MM.1S (cell line): Measurements from ENCODE around the gene GAREM1.

Experiments used
- EZH2 ChIP-seq: fragments of 300-600 bp; sonication (generic); optimal IDR thresholded peaks from 2 replicates; pipeline ENCODE3; 2017; ENCODE audit warnings: low read depth, mild to moderate bottlenecking, antibody characterized with exemption, low read length, mixed read lengths
- EZH2phosphoT487 ChIP-seq: fragments of 300-600 bp; sonication (generic); IDR thresholded peaks from 2 replicates; pipeline ENCODE4 v1.6.1; 2018; ENCODE audit warnings: antibody characterized with exemption, low read length
- TF ChIP-seq, protein P1 (sequence below): fragments of 300-600 bp; sonication (generic); IDR thresholded peaks from 2 replicates; pipeline ENCODE4 v1.5.1; 2016; ENCODE audit warnings: antibody characterized with exemption, low read length, mixed read lengths

DNA sequence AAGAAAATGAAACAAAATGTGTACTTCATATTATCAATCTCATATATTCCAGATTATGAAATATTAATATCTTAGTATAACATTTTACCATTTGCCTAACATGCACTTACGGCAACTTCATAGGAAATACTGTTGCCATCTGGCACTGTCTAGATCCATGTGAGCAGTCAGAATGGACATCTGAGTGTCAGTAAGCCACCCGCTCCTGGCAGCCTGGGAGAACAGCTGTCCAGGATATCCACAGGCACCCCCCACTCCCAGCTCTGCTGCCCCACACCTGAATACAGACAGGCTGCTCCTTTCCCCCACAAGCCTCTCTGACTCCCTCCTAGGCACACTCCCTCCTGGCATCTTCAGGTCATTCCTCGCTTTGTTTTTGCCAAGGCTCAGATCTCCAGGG, 127.0 kb downstream of the GAREM1 start:
- TF ChIP-seq, protein P1, sequence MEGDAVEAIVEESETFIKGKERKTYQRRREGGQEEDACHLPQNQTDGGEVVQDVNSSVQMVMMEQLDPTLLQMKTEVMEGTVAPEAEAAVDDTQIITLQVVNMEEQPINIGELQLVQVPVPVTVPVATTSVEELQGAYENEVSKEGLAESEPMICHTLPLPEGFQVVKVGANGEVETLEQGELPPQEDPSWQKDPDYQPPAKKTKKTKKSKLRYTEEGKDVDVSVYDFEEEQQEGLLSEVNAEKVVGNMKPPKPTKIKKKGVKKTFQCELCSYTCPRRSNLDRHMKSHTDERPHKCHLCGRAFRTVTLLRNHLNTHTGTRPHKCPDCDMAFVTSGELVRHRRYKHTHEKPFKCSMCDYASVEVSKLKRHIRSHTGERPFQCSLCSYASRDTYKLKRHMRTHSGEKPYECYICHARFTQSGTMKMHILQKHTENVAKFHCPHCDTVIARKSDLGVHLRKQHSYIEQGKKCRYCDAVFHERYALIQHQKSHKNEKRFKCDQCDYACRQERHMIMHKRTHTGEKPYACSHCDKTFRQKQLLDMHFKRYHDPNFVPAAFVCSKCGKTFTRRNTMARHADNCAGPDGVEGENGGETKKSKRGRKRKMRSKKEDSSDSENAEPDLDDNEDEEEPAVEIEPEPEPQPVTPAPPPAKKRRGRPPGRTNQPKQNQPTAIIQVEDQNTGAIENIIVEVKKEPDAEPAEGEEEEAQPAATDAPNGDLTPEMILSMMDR = no peak
- TF ChIP-seq EZH2phosphoT487 (no peak), EZH2 (no peak)
